GM18861 (cell line): ENCODE data around the gene ACOX2.
"Not testable (repeated sequence)": the region's sequence is repeated elsewhere in the genome, so short reads cannot be mapped to it uniquely, and the experiment has no call there.

Experiments used
- ATAC-seq: cut with Tn5 transposase; IDR thresholded peaks from one replicate; pipeline ENCODE4 v1.9.1; 2021; ENCODE audit not compliant: unreplicated experiment

The ACOX2 gene

GRCh38 chr3:58535531-58536500 is 1.2 kb downstream of the ACOX2 start:
- ATAC-seq = no peak

GRCh38 chr3:58534592-58535494 is 2.1 kb downstream of the ACOX2 start:
- ATAC-seq = no peak

GRCh38 chr3:58532794-58533220 is 4.2 kb downstream of the ACOX2 start:
- ATAC-seq = peak; percentile 98

GRCh38 chr3:58531956-58532355 is 5.0 kb downstream of the ACOX2 start:
- ATAC-seq = no peak

GRCh38 chr3:58531555-58531954 is 5.4 kb downstream of the ACOX2 start:
- no peak for ATAC-seq

GRCh38 chr3:58530354-58530865 is 6.6 kb downstream of the ACOX2 start:
- ATAC-seq = no peak

- no peak for ATAC-seq
Measured at GRCh38 chr3:58529516-58530353, 7.3 kb downstream of the ACOX2 start.

GRCh38 chr3:58528629-58529028 is 8.4 kb downstream of the ACOX2 start:
- ATAC-seq = no peak

GRCh38 chr3:58527440-58527839 is 9.6 kb downstream of the ACOX2 start:
- not testable (repeated sequence) for ATAC-seq

- ATAC-seq = no peak
Measured at GRCh38 chr3:58526515-58526957, 10.5 kb downstream of the ACOX2 start.

GRCh38 chr3:58524326-58524888 is 12.6 kb downstream of the ACOX2 start:
- no peak for ATAC-seq

- ATAC-seq = no peak
Measured at GRCh38 chr3:58522759-58523425, 14.1 kb downstream of the ACOX2 start.

GRCh38 chr3:58521917-58522631 is 14.9 kb downstream of the ACOX2 start:
- ATAC-seq = no peak

- no peak for ATAC-seq
Measured at GRCh38 chr3:58521336-58521670, 15.7 kb downstream of the ACOX2 start.

GRCh38 chr3:58520403-58521335 is 16.3 kb downstream of the ACOX2 start:
- ATAC-seq = no peak

- ATAC-seq = no peak
Measured at GRCh38 chr3:58519668-58520402, 17.2 kb downstream of the ACOX2 start.

- ATAC-seq = no peak
Measured at GRCh38 chr3:58518291-58518789, 18.6 kb downstream of the ACOX2 start.
